ENCODE results near the gene RAPGEFL1. TPM values are rescaled to one million over a fixed set of nuclear protein-coding genes. Genes with fewer than 3 reads are reported as not detected.

RAPGEFL1 gene
- total and polyA plus RNA-seq, 2 of the 8 experiments (the other 6 are each of a cell fraction or from before 2014, with no cell fraction given) = 20.0 to 20.2 TPM

DNA sequence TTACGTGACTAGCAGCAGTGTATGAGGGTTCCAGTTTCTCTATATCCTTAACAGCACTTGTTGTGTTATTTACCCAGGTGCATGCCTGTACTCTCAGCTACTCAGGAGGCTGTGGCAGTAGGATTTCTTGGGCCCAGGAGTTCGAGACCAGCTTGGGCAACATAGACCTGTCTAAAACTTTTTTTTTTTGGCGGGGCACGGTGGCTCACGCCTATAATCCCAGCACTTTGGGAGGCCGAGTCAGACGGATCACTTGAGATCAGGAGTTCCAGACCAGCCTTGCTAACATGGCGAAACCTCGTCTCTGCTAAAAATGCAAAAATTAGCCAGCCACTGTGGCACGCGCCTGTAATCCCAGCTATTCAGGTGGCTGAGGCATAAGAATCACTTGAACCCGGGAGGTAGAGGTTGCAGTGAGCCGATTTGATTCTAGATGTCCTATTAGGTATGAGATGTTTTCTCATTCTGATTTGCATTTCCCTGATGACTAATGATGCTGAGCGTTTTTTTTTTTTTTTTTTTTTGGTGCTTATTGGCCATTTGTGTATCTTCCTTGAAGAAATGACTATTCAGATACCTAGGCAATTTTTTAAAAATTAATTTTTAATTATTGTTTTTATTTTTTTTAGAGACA is 23.6 kb upstream of the RAPGEFL1 start:
- H3K23me2 ChIP-seq (ENCODE audit: low read depth, low read length) = no peaks in the 10 kb centered on the region
- no peak overlapping the region for H3K56ac ChIP-seq (replicated peaks; ENCODE audit: insufficient read length, low read depth, low read length)
- no peaks in the 10 kb centered on the region for H4K20me1 ChIP-seq (replicated peaks in 1 of 2; ENCODE audit: control insufficient read depth in 1 of 2, insufficient read depth in 2 of 2, low read length in 2 of 2)
- no peak overlapping the region for H3K27ac ChIP-seq (ENCODE audit: low read depth, low read length)
- H3K79me2 ChIP-seq (ENCODE audit: control insufficient read depth in 1 of 2, insufficient read depth in 2 of 2, low read length in 2 of 2) = peaks cover 2 to 75% of the 10 kb centered on the region in 2 experiments; a peak in 3 of 4 replicates
- H4K5ac ChIP-seq (ENCODE audit: insufficient read length, low read depth, low read length) = no peak overlapping the region
- no peak overlapping the region for H2BK15ac ChIP-seq (ENCODE audit: low read length)
- no peak overlapping the region for H2BK120ac ChIP-seq (replicated peaks; ENCODE audit: low read depth, low read length)
- H3K36me3 ChIP-seq (ENCODE audit: control insufficient read depth in 2 of 4, insufficient read depth in 4 of 4, low read length in 3 of 4) = peaks cover 2 to 51% (median 22%) of the 10 kb centered on the region in 4 experiments; a peak in 7 of 8 replicates
- H2BK20ac ChIP-seq (ENCODE audit: low read length) = no peak overlapping the region
- H3K4ac ChIP-seq (replicated peaks; ENCODE audit: insufficient read length, low read depth, low read length) = no peak overlapping the region
- H3K9ac ChIP-seq (replicated peaks in 1 of 4; ENCODE audit: extremely low read depth in 1 of 4, low read depth in 3 of 4, low read length in 3 of 4) = no peak overlapping the region
- FAIRE-seq (no peak), DNase-seq (ENCODE audit: low read depth in 1 of 2, low spot score in 2 of 2) (no peak)
- H3K4me1 ChIP-seq (replicated peaks in 1 of 4; ENCODE audit: control insufficient read depth in 3 of 4, insufficient read depth in 4 of 4, low read length in 3 of 4) = no peaks in the 10 kb centered on the region
- H3K79me1 ChIP-seq (ENCODE audit: low read depth, low read length) = peaks cover 10% of the 10 kb centered on the region
- H2AK5ac ChIP-seq (ENCODE audit: low read depth, low read length) = no peak overlapping the region
- CTCF ChIA-PET (ENCODE audit: partially characterized antibody) = interaction anchor here (0.9 to 3.4 kb wide), 4 partner anchors 13 to 21 kb away, joined by 3 to 18 read pairs (median 6); no protein-coding TSS in a partner anchor
- H2AFZ ChIP-seq (ENCODE audit: low read length) = no peak overlapping the region
- POLR2A ChIA-PET (ENCODE audit: partially characterized antibody) = interaction anchor here (0.7 to 6.3 kb wide), 5 partner anchors 11 to 41 kb away, joined by 3 to 41 read pairs (median 8); partner anchors contain the start of gene CASC3
- H4K8ac ChIP-seq (ENCODE audit: extremely low read depth, insufficient read depth, low read length) = no peak overlapping the region
- H3K23ac ChIP-seq (ENCODE audit: insufficient read length) = no peak overlapping the region
- no peak overlapping the region for H4K91ac ChIP-seq (replicated peaks; ENCODE audit: insufficient read length, low read length)
- no peak overlapping the region for H2BK5ac ChIP-seq (ENCODE audit: low read depth, low read length)
- no peaks in the 10 kb centered on the region for H3K9me3 ChIP-seq (ENCODE audit: insufficient read depth in 2 of 2, low read depth in 1 of 2, low read length in 1 of 2)
- no peak overlapping the region for H2BK12ac ChIP-seq (ENCODE audit: low read depth, low read length)
- no peaks in the 10 kb centered on the region for H3K27me3 ChIP-seq (replicated peaks in 1 of 4; ENCODE audit: control insufficient read depth in 3 of 4, extremely low read depth in 1 of 4, insufficient read depth in 3 of 4, low read length in 3 of 4)
- H3K4me2 ChIP-seq (ENCODE audit: insufficient read depth in 1 of 2, low read depth in 2 of 2, low read length in 2 of 2) = no peak overlapping the region
- 95% methylated on average over 10 of the region's 14 CpGs; no CpG with 5 or more reads in 1 of the 2 experiments for WGBS, 2 experiments (ENCODE audit: extremely low coverage in 1 of 2, insufficient coverage in 1 of 2, insufficient read length in 1 of 2, insufficient replicate concordance in 2 of 2, low coverage in 1 of 2, low lambda C conversion rate in 2 of 2, missing lambda C conversion rate in 1 of 2)
- no peak overlapping the region for H3K14ac ChIP-seq (ENCODE audit: insufficient read length)
- H3K18ac ChIP-seq (ENCODE audit: extremely low read depth, low read length) = no peak overlapping the region
- H3K4me3 ChIP-seq (ENCODE audit: extremely low read depth in 1 of 4, insufficient read depth in 2 of 4, low read depth in 3 of 4, low read length in 4 of 4) = no peak overlapping the region
- TF ChIP-seq TCF12 (IDR thresholded peaks at IDR 0.05; ENCODE audit: low read depth, low read length) (no peak), CREB1 (IDR thresholded peaks at IDR 0.05) (no peak), TAF1 (IDR thresholded peaks at IDR 0.05; ENCODE audit: low read depth, low read length) (no peak), FOSL1 (IDR thresholded peaks at IDR 0.05; ENCODE audit: insufficient read depth, low read depth, low read length) (no peak), HDAC2 (IDR thresholded peaks at IDR 0.05; ENCODE audit: borderline replicate concordance in 1 of 2, low read depth in 2 of 2, low read length in 2 of 2) (no peak), CHD1 (IDR thresholded peaks at IDR 0.05; ENCODE audit: low read depth, low read length) (no peak), JUND (IDR thresholded peaks at IDR 0.05; ENCODE audit: low read length) (no peak)

Measured in H1 (cell line).